ENCODE results near the gene CTR9. TPM values are rescaled to one million over a fixed set of nuclear protein-coding genes. Genes with fewer than 3 reads are reported as not detected.
"Not testable (repeated sequence)": the region's sequence is repeated elsewhere in the genome, so short reads cannot be mapped to it uniquely, and the experiment has no call there.

The CTR9 gene
- total and polyA plus RNA-seq, 4 donors = 12.5 to 33.4 (median 19.7) TPM

DNA sequence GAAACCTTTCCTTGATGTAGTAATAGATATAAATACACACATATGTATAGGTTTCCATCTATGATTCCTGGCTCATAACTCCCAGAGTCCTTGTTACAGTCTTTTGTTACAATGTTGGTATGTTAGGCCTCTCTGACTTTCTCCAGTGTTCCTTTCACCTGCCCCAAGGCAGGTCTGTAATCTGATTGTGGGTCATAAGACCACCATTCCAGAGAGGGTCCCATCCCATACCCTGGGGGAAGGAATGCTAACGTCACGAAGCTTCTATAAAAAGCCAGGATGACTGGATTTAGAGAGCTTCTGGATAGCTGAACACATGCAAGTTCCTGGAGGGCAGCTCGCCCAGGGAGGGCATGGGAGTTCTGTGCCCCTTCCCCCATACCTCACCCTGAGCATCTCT is 71.4 kb downstream of the CTR9 start:
- WGBS = 97% methylated on average over 3 of the region's 3 CpGs
- not testable (repeated sequence) for H3K4me3 ChIP-seq (ENCODE audit: low read depth in 1 of 3, low read length in 3 of 3); H3K9me3 ChIP-seq (ENCODE audit: control insufficient read depth in 4 of 4, low read length in 3 of 4); DNase-seq (ENCODE audit: low spot score); H3K4me1 ChIP-seq (ENCODE audit: control insufficient read depth in 4 of 4, insufficient read depth in 4 of 4, low read length in 3 of 4); H3K27ac ChIP-seq (ENCODE audit: low read depth in 1 of 2, low read length in 2 of 2); H3K27me3 ChIP-seq (ENCODE audit: control insufficient read depth in 4 of 4, insufficient read depth in 4 of 4, low read length in 3 of 4); H3K36me3 ChIP-seq (ENCODE audit: control insufficient read depth in 4 of 4, insufficient read depth in 3 of 4, low read depth in 1 of 4, low read length in 3 of 4); H3K9ac ChIP-seq (ENCODE audit: low read depth in 1 of 2, low read length in 2 of 2)

DNA sequence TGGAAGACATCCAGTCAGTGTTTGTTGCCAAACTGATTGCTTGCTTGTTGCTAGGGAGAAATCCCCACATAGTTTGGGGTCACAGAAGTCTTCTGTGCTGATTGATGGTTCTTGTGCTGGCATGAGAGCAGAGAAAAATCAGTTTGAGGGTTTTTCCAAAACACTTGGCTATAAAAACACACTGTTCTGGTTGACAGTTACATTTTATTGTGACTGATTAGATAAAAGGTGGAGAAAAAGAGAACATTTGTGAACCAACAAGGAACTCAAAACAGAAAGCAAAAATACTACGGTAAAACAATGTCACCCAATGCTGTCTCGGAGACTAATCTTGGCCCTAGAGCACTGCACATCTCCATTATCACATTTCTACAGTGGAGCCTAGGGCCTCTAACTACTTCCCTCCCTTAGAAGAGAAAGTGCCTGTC is 72.1 kb downstream of the CTR9 start:
- no peak for DNase-seq (ENCODE audit: low spot score)
- Histone ChIP-seq H3K9ac (ENCODE audit: low read depth in 1 of 2, low read length in 2 of 2) (no peak overlapping the region), H3K36me3 (ENCODE audit: control insufficient read depth in 4 of 4, insufficient read depth in 3 of 4, low read depth in 1 of 4, low read length in 3 of 4) (no peaks in the 10 kb centered on the region), H3K27ac (ENCODE audit: low read depth in 1 of 2, low read length in 2 of 2) (no peak overlapping the region), H3K9me3 (ENCODE audit: control insufficient read depth in 4 of 4, low read length in 3 of 4) (no peaks in the 10 kb centered on the region), H3K4me1 (ENCODE audit: control insufficient read depth in 4 of 4, insufficient read depth in 4 of 4, low read length in 3 of 4) (peaks cover 0 to 4% (median under 1%) of the 10 kb centered on the region in 4 donors), H3K27me3 (ENCODE audit: control insufficient read depth in 4 of 4, insufficient read depth in 4 of 4, low read length in 3 of 4) (no peaks in the 10 kb centered on the region), H3K4me3 (ENCODE audit: low read depth in 1 of 3, low read length in 3 of 3) (no peak overlapping the region)
- 53% methylated on average over 2 of the region's 2 CpGs for WGBS
- TF ChIP-seq EGR1 (IDR thresholded peaks at IDR 0.05; ENCODE audit: low read depth in 2 of 2) = no peak
- TF ChIP-seq YY1 (IDR thresholded peaks at IDR 0.05) = no peak
- no peak for TF ChIP-seq FOXA1 (IDR thresholded peaks at IDR 0.05)
- no peak for TF ChIP-seq ZBTB33 (IDR thresholded peaks at IDR 0.05)
- no peak for TF ChIP-seq SP1 (IDR thresholded peaks at IDR 0.05)
- no peak for TF ChIP-seq HNF4G (IDR thresholded peaks at IDR 0.05)
- TF ChIP-seq RXRA (IDR thresholded peaks at IDR 0.05) = no peak
- TF ChIP-seq, protein P1, sequence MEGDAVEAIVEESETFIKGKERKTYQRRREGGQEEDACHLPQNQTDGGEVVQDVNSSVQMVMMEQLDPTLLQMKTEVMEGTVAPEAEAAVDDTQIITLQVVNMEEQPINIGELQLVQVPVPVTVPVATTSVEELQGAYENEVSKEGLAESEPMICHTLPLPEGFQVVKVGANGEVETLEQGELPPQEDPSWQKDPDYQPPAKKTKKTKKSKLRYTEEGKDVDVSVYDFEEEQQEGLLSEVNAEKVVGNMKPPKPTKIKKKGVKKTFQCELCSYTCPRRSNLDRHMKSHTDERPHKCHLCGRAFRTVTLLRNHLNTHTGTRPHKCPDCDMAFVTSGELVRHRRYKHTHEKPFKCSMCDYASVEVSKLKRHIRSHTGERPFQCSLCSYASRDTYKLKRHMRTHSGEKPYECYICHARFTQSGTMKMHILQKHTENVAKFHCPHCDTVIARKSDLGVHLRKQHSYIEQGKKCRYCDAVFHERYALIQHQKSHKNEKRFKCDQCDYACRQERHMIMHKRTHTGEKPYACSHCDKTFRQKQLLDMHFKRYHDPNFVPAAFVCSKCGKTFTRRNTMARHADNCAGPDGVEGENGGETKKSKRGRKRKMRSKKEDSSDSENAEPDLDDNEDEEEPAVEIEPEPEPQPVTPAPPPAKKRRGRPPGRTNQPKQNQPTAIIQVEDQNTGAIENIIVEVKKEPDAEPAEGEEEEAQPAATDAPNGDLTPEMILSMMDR (IDR thresholded peaks at IDR 0.05; ENCODE audit: low read depth, low read length, missing input control) = no peak
- TF ChIP-seq ATF3 (IDR thresholded peaks at IDR 0.05) = no peak
- TF ChIP-seq GABPA (IDR thresholded peaks at IDR 0.05 in 1 of 2, conservative IDR thresholded peaks at IDR 0.05 in 1 of 2) = no peak
- no peak for TF ChIP-seq REST (IDR thresholded peaks at IDR 0.05)
- no peak for TF ChIP-seq HNF4A (conservative IDR thresholded peaks at IDR 0.05)
- TF ChIP-seq TAF1 (conservative IDR thresholded peaks at IDR 0.05) = no peak
- no peak for TF ChIP-seq JUND (IDR thresholded peaks at IDR 0.05)
- TF ChIP-seq RAD21 (IDR thresholded peaks at IDR 0.05) = no peak
- no peak for TF ChIP-seq NR2F2 (IDR thresholded peaks at IDR 0.05)
- no peak for TF ChIP-seq FOXA2 (IDR thresholded peaks at IDR 0.05)
- TF ChIP-seq, protein P2, sequence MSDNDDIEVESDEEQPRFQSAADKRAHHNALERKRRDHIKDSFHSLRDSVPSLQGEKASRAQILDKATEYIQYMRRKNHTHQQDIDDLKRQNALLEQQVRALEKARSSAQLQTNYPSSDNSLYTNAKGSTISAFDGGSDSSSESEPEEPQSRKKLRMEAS (IDR thresholded peaks at IDR 0.05) = no peak

Data from liver (tissue), 9 donors.